NB4 (cell line): ENCODE measurements around the gene ADAMTSL3.

Source experiments
- DNase-seq: peaks from one replicate; pipeline ENCODE4 v3.0.0; 2010; ENCODE audit warnings: low read depth
- H3K4me3 ChIP-seq: one replicate; pipeline ENCODE4 v1.5.1; 2011; ENCODE audit warnings: mild to moderate bottlenecking, low read depth, low read length, moderate library complexity
- MYC ChIP-seq: IDR thresholded peaks from 2 replicates; pipeline ENCODE4 v1.6.1; 2011; ENCODE audit warnings: low read depth, low read length
- POLR2A ChIP-seq: IDR thresholded peaks from 2 replicates; pipeline ENCODE4 v1.6.1; 2011; ENCODE audit warnings: mild to moderate bottlenecking; ENCODE audit not compliant: insufficient read length; ENCODE audit errors: extremely low read depth
- TF ChIP-seq, protein P1 (sequence below): IDR thresholded peaks from 2 replicates; pipeline ENCODE4 v1.6.1; 2011; ENCODE audit warnings: low read depth, low read length
- TF ChIP-seq, protein P2 (sequence below): IDR thresholded peaks from one replicate; pipeline ENCODE4 v1.5.1; 2012; ENCODE audit warnings: low read depth, low read length

Gene ADAMTSL3

DNA sequence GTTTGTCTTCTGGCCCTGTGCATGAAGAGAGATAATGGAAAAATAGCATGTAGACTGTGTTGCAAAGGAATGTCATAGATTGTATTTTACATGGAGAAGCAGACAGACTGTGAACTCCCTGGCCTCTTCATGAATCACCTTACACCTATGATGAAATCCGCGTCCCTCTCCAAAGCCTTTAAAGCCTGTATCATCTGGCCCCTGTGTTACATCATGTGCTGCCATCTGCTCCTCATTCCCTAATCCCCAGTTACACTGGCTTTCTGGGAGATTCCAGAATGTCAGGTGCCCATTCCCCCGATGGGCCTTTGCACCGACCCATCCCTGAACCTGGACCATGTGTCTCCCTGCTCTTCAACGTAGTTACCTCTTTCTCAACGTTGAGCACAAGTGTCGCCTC, 190.8 kb downstream of the ADAMTSL3 start:
- DNase-seq, result no peak
- no peak overlapping the region for H3K4me3 ChIP-seq
- TF ChIP-seq, protein P1, sequence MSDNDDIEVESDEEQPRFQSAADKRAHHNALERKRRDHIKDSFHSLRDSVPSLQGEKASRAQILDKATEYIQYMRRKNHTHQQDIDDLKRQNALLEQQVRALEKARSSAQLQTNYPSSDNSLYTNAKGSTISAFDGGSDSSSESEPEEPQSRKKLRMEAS, result no peak
- TF ChIP-seq POLR2A (no peak), MYC (no peak)
- TF ChIP-seq, protein P2, sequence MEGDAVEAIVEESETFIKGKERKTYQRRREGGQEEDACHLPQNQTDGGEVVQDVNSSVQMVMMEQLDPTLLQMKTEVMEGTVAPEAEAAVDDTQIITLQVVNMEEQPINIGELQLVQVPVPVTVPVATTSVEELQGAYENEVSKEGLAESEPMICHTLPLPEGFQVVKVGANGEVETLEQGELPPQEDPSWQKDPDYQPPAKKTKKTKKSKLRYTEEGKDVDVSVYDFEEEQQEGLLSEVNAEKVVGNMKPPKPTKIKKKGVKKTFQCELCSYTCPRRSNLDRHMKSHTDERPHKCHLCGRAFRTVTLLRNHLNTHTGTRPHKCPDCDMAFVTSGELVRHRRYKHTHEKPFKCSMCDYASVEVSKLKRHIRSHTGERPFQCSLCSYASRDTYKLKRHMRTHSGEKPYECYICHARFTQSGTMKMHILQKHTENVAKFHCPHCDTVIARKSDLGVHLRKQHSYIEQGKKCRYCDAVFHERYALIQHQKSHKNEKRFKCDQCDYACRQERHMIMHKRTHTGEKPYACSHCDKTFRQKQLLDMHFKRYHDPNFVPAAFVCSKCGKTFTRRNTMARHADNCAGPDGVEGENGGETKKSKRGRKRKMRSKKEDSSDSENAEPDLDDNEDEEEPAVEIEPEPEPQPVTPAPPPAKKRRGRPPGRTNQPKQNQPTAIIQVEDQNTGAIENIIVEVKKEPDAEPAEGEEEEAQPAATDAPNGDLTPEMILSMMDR, result no peak

DNA sequence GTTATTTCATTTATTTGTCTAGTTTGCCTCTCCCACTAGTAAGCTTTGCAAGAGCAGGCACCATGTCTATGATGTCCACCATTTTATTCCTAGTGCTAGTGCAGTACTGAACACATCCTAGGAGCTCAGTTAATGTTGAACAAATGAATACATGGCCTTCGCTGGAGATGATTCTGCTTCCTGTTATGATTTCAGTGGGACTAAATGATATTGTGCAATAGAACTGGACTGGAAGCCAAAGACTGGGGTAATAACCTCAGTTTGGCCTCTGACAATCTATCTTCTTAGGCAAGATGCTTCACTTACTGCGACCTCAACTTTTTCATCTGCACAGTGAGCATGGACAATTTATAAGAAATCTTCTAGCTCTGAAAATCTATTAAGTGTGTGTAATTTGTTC, 191.3 kb downstream of the ADAMTSL3 start:
- peak; percentile 37 for DNase-seq
- H3K4me3 ChIP-seq, result no peak overlapping the region
- TF ChIP-seq MYC, result no peak
- TF ChIP-seq, protein P2, result no peak
- no peak for TF ChIP-seq POLR2A

DNA sequence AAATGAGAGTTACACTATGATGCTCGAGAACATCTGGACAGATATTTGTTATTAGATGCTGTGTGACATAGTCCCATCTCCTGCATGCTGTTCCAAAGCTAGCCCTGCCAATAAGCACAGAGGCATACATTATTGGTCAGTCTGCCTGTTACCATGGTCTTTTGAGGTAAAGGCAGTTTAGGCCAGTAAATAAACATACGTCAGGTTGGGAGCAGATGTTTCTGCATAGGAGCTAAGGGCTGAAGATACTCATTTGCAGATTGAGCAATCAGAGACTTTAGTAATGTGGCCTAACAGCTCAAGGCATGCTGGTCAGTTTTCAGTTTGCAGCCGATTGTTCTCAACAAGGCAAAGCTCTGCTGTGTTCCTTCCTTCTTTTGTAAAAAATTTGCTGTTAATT, 192.9 kb downstream of the ADAMTSL3 start:
- peak; percentile 56 for DNase-seq
- H3K4me3 ChIP-seq, result no peak overlapping the region
- TF ChIP-seq POLR2A (no peak), MYC (no peak)
- TF ChIP-seq, protein P1, result no peak
- TF ChIP-seq, protein P2, result no peak

DNA sequence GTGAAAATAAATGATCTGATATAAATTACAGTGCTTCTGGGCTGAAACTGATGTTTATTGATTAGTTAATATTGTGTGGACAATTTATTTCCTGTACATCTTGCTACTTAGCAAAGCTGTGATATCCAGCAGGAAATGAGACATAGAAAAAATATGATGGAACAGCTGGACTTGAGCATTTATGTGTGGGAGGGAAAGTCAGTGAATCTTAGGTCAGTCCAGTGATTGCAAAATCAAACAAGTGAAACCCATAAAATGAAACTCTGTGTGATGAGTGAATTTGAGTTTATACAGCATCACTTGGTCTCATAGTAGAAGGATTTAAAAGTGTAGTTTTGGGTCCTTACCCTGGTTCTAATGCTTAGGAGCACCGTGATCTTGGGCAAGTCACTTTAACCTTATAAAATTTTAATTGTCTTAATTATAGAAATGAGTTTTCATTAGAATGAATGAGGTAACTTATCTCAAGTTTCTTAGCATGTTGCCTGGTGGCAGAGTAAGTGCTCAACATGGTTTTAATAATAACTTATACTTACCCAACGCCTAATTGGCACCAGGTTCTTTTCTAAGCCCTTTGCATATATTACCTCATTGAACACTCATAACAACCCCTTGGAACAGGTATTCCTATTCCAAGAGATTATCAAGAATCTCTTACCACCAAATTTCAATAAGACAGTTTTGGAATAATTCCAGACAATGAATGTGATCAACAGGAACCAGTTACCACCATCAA, 194.6 kb downstream of the ADAMTSL3 start:
- no peak overlapping the region for H3K4me3 ChIP-seq
- TF ChIP-seq, protein P1, result no peak
- TF ChIP-seq, protein P2, result no peak
- DNase-seq, result peak; percentile 52

DNA sequence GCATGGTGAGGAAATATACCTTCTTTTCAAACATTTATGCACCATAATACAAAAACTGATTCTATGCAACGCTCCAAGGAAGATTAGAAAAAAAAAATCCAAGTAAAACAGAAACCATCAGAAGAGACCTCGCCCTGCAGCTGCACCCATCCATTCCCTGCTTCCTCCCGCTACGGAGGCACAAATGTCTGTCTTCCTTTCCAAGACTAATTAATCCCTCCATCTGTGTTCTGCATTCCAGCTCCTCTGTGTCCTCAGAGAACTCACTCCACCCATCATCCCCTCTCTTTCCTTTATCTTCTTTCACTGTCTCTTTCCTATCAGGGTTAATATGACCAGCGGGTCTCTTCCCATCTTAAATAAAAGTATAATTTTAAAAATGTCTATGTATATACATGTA, 196.1 kb downstream of the ADAMTSL3 start:
- H3K4me3 ChIP-seq, result no peak overlapping the region
- no peak for DNase-seq
- TF ChIP-seq, protein P2, result no peak
- TF ChIP-seq MYC (no peak), POLR2A (no peak)
- TF ChIP-seq, protein P1, result no peak

DNA sequence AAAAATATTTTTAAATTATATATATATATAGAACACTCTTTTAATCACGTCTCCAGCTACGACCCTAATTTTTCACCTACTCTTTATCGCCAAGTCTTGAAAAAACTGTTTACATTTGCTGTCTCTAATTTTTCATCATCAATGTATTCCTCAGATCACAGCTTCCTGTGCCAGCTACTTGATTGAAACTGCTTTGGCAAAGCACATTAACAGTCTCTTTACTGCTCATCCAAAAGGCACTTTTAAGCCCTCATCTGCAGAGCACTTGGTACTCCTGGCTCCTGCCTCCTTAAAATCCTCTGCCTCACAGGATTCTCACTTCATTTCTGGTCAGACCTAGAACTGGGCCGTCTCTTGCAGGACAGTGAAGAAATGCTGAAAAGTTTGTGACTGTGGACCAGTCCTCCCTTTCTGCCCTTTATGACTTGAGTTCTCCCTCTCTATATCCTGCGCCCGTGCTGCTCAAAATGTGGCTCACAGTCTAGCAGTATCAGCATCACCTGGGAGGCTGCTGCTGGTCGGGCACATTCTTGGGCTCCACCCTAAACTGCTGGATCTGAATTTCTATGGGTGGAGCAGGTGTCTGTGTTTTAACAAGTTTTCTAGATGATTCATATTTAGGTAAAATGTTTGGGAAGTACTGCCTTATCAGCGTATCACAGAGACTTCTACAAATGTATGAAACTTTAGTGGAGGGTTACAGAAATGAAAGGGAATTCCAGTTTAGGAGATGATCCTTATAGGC, 196.8 kb downstream of the ADAMTSL3 start:
- no peak overlapping the region for H3K4me3 ChIP-seq
- TF ChIP-seq, protein P1, result no peak
- TF ChIP-seq POLR2A, result no peak
- TF ChIP-seq, protein P2, result no peak
- no peak for DNase-seq
